IPS-NIHi11 (cell line): ENCODE results near the gene DRD2.
A peak's percentile ranks its signal among the peaks of the same experiment; 100 is the strongest.

Experiments used
- DNase-seq: peaks from one replicate; pipeline ENCODE4 v3.0.0; 2012; ENCODE audit warnings: mixed read lengths, low spot score

The DRD2 gene

DNA sequence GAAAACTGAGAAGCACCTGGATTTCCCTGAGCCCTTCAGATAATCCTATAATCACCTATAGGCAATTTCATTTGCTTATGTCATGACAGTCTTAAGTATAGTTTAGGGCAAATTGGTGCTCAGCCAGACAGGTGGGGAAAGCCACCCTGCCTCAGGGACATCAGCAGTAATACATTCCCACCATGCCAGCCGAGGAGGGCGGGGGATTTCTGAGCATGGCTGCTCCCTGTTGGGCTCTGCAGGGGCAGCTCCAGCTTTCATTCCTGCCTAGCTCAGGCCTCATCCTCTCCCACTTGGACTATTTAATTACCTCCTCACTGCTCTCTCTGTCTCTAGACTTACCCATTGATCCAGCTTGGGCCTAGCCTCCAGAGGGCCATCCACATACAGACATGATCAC lies 9.0 kb upstream of the DRD2 start:
- no peak for DNase-seq

DNA sequence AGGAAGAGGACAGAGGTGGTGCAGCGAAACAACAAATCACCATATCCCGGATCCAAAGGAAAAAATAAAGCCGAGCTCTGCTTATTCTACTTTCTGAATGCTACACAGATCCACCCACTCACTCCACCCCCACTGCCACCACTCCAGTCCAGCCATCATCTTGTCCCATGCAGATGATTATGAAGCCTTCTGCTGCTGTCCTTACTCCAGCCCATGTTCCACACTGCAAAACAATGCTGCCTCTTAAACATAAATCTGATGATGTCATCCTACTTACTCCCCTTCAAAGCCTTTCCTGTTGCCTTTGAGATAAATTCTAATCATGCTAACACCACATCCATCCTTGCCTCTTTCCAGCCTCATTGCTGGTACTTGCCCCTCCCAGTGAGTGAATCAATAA lies 6.5 kb upstream of the DRD2 start:
- DNase-seq: no peak

DNA sequence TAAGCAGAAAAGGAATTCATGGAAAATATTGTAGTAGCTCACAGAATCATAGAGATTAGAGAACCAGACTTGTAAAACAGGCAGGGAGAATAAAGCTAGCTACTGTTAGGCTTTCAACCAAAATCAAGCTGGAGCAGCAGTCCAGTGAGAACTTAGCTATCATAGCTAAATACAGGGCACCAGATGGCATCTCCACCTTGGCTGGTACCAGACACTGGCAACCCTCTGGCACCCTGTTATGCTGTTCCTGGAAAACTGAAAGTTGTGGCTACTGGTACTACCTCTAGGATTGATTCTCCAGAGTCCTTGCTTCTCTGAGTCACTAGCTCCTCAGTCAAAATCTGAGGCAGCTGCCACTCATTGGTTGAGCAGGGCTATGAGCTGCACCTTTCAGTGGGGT lies 6.0 kb upstream of the DRD2 start:
- no peak for DNase-seq

DNA sequence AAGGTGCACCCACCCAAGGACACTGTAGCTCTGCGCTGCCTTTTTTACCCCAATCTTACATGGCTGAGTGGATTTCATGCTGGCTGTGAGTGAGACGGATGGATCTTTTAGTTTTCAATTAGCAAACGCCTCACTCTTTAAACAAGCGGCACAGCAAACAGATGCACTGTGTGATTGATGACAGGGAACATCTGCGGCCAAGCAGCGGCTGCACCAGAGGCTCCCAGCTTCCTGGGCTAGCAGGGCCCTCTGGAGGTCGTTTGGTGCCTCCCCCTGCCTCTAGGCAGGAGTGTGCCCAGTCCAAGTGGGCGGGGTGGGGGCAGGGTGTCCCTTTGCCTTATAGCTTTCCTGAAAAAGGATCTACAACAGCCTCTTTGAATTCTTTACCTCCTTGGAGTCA lies 2.1 kb upstream of the DRD2 start:
- peak; percentile 39 for DNase-seq

DNA sequence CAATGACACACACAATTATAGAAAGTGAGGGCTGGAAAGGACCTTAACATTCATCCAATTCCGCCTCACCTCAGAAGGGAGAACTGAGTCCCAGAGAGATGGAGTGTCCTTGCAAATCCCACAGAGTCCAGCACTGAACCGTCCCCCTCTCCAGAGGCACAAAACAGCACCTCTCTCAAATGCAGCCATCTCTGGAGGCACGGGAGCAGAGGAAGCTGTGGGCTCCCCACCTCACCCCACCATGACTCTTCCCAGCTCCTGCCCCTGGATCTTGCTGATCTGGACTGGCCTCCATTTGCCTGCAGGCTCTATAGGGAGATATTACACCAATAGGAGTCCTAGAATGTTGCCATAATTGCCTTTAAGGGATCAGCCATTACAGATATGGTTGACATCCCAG lies 1.4 kb upstream of the DRD2 start:
- no peak for DNase-seq

DNA sequence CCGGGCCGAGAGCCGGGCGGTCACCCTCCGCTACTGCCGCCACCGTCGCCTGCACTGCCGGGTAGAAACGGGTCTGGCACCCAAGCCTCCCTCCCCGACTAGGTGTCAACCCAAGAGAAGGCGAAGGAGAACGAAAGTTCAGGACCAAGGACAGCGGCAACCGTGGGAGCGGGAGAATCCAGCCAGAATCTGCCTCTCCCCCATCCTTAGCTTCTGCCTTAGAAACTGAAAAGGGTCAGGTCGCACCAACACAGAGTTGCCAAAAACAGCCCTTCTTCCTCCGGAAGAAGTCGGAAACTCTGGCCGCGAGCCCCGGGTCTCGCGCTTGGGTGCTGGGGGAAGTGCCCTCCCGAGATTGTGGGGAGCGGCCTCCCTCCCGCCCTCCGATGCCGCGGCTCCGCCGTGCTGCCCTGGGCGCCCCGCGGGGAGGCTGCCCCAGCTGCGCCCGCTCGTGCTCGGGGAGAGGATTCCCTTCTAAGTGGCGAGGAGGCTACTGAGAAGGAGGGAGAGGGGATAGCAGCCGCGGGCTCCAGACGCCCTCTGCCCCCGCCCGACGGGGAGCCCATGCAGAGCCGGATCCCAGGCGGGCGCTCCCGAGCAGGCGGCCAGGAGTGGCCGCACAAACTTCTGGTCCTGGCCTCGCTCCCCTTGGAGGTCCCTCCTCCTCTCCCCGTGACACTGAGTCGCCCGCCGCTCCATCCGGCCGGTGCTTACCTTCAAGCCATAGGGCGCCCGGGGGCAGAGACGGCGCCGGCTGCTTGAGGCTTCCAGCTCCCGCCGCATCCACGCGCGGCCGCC lies 637 bp downstream of the DRD2 start:
- DNase-seq: peak; percentile 90

DNA sequence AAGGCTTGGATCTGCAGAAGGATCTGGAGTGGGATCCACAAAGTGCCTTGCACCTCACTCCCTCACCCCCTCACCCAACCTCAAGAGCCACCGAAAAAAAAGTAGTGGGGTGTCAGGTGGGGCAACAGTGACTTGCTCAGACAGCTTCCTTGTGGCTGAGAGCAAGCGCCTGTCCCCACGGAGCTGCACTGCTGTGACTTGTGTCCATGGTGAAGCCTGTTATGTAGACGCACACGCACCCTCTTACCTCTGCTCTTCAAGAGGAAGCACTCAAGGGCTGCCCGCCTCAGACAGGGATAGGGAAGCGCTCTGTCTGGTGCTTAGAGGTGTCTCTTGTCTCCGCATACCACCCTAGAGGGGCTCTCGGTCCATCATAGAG lies 1.2 kb downstream of the DRD2 start:
- no peak for DNase-seq

DNA sequence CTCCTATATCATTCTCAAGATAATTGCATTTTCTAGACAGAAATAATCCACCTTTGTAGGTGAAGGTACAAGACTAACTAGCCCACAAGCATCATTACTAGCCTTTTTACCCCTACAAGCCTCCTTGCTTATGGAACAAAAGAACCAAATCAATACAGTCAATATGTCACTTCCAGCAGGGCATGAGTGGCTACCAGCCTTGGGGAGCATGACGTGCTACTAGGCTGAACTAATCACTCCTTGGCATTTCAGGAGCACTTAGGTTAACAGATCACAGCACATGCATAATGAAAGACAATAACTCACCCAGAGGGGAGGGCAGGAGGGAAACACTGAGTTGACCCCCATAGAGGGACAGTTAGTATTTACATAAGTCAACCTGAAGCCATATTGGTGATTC lies 2.7 kb downstream of the DRD2 start:
- DNase-seq: no peak

DNA sequence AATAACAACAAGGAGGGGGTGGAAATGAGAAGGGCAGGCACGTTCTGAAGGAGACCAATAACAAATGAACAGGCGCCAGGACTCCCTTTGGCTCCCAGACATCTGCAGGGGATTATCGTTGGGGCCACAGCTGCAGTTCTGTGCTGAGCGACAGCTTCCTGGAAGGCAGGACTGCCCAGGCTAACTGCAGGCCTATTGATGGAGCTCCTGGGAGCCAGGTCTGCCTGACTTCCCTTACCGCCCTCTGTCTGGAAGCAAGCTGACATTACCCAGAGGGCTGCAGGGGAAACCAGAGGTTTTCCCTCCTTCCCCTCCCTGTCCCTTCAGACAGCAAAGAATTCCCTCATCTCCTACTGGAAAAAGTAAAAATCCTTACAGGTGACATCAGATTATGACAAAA lies 5.0 kb downstream of the DRD2 start:
- DNase-seq: peak; percentile 32

DNA sequence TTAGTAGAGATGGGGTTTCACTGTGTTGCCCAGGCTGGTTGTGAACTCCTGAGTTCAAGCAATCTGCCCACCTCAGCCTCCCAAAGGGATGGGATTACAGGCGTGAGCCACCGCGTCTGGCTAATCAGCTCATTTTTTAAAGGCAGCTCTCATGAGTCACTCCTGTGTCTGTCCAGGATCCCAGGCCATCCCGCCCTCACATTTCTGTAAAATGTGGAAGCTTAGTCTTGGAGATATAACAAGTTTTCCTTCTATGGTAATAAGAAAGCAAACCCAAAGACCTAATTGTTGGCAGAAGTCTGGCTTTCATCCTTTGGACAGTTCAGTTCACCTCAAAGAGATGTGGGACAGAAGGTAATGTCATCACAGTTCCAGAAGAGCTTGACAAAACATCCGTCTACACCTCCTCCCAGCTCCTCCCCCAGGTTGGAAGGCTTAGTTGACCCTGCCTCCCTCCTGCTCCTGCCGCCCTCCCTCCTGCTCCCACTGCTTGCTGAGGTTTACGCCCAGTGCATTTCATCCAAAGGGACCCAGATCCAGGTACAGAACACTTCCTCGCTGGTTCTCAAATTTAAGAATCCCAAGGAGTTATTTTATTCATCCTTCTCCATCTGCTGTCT lies 6.4 kb downstream of the DRD2 start:
- no peak for DNase-seq

DNA sequence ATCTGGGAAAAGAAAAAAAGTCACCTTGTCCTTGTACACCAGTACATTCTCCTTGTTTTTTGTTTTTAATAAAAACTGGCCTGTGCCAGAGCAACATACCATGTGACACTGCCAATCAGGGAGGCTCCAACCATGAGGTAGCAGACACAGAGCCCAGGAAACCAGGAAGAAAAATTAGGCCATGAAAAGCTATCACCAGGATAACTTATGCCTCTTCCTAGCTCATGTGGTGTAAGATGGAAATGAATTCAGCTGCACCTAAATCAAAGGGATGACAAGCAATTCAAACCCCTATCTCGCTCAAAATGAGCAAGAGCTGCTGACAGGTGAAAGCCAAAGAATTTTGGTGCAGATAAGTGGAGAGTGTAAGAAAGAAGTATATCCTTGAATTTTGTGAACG lies 7.7 kb downstream of the DRD2 start:
- DNase-seq: no peak

DNA sequence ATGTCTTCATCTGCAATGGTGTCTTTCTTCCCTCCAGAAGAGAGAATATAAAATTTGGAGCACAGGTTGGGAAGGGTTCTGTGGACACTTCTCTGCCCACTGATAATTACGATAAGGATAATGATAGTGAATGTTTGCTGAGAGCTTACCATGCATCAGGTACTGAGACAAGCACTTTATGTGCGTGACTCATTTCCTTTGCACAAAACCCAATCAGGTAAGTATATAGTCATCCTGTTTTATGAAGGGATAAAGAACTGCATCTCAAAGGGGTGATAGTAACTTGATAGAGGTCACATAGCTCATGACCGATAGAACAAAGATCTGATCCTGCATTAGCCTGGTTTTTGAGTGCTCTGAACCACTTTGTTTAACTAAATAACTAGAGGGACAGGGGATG lies 9.4 kb downstream of the DRD2 start:
- no peak for DNase-seq

DNA sequence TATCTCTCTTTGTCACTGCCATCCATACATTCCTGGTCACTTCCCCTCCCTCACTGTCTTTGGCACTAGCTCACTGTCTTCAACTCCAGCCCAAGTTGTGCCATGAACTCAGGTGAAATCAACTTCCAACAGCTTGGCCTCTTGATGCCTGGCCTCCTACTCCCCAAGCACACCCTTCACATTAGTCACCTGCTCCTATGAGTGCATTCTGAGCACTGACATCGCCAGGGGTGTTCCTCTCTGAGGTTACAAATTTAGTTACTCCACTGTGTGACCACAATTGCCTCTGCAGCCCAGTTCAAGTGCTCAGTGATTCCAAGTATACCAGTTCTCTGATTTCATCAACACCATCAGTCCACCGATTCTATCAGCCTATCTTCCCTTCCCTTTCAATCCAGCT lies 10.8 kb downstream of the DRD2 start:
- DNase-seq: no peak

DNA sequence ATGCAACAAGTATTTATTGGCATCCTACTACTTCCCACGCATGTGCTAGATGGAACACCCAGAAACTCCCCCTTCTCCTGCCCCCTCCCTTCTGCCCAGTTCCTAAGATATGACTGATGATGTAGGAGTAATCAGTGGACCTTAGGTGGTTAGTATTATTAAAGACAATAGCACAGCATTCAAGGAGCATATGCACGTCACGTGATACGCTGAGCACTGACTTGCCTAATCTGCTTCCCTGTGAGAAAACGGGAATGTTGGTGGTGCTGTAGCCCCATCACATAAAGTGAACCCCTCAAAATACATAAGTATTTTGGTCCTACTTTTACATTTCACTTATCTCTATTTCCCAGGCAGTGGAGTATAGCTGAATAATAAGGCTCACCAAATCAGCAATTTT lies 12.4 kb downstream of the DRD2 start:
- DNase-seq: no peak

DNA sequence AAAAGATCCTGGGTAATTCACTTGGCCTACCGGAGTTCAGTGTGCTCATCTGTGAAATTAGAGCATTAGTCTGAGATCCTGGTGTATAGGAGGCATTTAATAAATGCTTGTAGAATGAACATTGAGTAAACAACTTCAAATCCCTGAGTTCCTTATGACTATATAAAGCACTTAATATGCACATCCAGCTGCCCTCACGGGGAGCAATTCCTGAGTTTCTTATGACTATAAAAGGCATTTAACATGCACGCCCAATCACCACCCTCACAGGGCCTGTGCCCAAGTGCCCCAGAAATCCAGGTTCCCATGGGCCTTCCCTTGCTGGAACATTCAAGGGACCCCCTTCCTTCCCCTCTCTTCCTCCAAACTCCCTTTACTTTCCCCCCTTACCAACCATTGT lies 13.6 kb downstream of the DRD2 start:
- no peak for DNase-seq

DNA sequence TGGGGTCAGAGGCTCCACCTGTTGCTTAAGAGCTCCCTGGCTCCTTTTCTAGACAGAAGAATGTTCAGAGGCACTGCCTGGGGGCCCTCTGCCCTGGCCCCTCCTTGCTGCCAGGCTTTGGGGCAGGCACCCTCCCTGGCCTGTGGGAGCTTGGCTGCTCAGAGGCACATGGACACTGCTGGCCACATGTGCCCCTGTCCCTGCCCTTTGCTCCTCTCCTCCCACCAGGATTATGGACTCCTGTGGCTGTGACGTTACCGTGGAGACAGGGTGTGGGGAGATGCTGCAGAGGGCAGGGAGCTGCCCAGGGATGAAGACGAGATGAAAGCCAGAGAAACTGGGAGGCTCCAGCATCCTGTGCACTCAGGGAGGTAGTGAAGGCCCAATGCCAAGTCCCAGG lies 14.7 kb downstream of the DRD2 start:
- DNase-seq: no peak

DNA sequence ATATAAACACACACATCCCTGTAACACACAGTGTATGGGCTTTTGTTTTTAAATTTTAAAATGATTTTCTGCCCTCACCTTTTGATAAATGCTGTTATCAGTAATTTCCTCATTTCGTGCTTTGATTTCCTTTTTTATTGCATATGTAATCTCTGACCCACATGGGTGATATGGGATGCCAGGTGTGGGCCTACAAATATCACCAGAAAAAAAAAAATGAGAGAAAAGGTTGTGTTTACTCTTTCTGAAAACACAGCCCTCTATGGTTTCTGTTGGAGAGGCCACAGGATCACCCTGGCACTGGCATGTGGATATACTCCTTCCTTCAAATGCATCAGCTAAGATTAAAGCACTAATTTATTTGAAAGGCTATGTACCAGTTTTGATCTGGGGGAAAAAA lies 17.0 kb downstream of the DRD2 start:
- DNase-seq: no peak

DNA sequence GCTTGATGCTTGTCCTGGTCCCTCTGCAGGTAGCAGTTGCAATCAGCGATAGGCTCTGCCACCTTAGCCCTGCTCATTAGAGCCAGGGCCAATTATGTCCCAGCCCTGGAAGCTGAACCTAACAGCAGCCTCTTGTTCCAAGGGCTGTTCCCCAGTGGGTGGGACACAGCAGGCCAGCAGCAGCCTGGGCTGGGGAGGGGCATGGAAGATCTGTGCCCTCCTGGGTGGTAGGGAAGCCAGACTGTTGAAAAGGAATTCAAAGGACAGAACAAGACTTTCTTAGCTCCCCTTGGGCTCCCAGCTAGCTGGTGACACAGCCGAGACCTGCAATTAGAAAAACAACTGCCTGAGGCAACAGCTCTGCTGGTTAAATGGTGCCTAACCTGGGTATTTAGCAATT lies 17.4 kb downstream of the DRD2 start:
- peak; percentile 30 for DNase-seq

DNA sequence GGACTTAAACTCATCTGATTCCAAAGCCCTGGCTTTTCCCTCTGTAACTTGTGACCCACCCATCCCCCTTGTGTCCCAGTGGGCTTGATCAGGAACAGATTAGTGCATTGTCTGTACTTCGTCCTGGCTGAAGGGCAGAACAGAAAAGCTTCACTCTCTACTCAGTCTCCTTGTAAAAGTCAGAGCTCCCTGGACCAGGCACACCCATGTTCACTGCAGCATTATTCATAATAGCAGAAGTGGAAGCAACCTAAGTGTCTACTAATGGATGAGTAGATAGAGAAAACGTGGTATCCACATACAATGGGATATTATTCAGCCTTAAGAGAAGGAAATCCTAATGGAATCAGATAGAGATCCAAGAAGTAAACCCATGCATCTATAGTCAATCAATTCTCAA lies 20.7 kb downstream of the DRD2 start:
- DNase-seq: no peak

DNA sequence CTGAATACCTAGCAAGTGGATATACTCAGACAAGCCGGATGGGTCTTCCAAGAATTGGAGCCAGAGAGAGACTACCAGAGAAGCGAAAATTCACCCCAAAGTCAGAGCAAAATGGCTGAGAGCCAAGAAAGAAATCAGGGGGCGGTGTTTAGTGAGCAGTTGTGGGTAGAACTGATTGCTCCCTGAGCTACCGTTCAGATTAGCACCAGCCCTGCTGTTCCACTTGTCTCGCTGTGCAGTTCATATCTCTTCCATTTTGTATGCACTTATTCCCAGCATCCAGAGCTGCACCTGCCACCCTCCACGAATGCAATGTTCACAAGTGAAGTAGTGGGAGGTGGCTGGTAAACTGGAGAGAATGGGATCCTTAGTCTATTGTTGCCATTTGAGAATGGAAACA lies 25.5 kb downstream of the DRD2 start:
- DNase-seq: no peak

DNA sequence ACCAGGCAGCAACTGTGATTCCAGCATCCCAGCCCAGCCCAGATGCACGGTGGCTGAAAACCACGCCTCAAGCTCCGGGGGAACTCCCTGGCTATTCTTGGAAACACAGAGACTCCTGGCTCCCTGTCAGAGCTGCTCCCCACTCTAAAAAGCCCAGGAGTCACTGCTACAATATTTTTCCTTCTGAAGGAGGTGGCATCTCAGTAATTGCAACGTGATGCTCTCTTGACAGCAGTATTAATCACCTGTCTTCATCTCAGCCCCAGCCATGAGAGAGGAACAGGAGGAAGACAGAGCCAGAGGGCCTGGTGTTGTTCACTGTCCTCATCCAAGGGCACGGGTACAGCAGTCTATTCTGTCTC lies 26.9 kb downstream of the DRD2 start:
- DNase-seq: no peak

DNA sequence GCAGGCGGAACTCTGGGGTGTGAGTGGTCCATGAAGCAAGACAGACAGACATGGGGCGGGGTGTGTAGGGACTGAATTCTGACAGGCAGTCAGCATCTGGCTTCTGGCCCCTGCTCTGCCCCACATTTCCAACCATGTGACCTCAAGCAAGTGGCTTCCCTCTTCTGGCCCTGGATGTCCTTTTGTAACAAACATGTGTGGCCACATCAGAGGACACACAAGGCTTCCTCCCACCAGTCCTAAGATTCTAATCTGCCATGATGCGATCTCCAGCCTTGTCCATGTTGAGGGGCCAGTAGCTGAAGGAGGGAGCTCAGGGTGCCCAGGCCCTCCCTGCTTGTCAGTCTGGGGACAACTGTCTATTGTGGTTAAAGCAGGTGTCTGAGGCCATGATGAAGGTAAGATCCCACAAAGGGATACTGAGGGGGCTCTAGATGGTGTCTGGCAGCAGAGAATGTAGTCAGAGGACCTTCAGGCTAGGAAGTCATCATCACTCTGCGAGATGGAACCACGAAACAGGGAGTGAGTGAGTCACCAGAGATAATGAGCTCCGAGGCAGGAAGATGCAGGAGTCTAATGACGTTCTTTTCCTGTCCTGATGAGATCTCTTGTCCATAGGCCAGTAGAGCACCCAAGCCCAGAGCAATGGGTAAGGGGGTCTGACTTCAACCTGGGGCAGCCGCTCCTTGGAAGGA lies 27.4 kb downstream of the DRD2 start:
- DNase-seq: no peak

DNA sequence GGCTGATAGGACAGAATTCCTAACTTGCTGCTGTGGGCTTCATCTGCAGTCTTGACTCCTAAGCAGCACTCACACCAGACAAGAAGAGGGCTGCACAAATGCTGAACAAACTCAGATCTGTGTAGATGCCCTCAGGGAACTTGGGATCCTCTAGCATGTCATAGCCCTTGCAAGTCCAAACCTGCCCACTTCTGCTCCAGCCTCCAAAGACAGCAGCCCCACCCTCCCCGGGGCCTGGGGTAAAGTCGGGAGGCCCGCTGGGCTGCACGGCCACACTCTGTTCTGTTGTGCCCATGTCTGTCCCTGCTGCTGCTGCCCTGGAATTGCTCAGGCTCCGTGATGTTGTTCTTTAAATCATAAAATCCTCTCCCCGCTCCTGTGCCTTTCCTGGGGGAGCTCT lies 28.3 kb downstream of the DRD2 start:
- no peak for DNase-seq

DNA sequence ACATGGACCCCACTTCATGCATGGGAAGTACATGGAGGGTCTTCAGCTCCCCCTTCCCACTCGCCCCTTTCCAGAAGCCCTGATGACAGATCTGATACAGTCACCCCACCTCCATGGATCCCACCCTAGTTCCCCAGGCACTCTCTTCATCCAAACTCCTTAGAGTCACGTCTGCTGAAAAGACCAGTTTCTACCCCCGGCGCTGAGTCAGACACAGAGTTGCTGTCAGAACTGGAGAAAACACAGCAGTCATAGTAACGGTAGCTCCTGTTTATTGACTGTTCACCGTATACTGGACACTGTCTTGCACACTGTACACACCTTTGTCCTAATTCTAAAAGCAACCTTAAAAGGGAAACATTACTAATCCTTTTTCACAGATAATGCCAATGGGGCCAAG lies 29.1 kb downstream of the DRD2 start:
- no peak for DNase-seq
